HEK293 (cell line): ENCODE measurements around the gene ZNF529.

Experiments used
- BCL11A ChIP-seq: fragments of 450-650 bp; formaldehyde crosslinking; IDR thresholded peaks from 2 replicates; pipeline ENCODE4 v1.5.1; 2016; ENCODE audit warnings: low read depth, missing biosample characterization, missing genetic modification characterization
- FEZF1 ChIP-seq: fragments of 450-650 bp; formaldehyde crosslinking; IDR thresholded peaks from 2 replicates; pipeline ENCODE4 v1.5.1; 2016; ENCODE audit warnings: missing biosample characterization, missing genetic modification characterization
- GFI1B ChIP-seq: fragments of 450-650 bp; formaldehyde crosslinking; IDR thresholded peaks from 2 replicates; pipeline ENCODE4 v1.5.1; 2016; ENCODE audit warnings: missing biosample characterization, missing genetic modification characterization
- IKZF3 ChIP-seq: fragments of 450-650 bp; IDR thresholded peaks from 2 replicates; pipeline ENCODE4 v1.5.0; 2018; ENCODE audit warnings: missing biosample characterization, mild to moderate bottlenecking, missing genetic modification characterization, moderate library complexity
- KLF1 ChIP-seq: fragments of 450-650 bp; formaldehyde crosslinking; IDR thresholded peaks from 2 replicates; pipeline ENCODE4 v1.5.1; 2016; ENCODE audit warnings: missing biosample characterization, missing genetic modification characterization
- KLF8 ChIP-seq: fragments of 450-650 bp; formaldehyde crosslinking; IDR thresholded peaks from 2 replicates; pipeline ENCODE4 v1.5.1; 2016; ENCODE audit warnings: missing biosample characterization, missing genetic modification characterization
- PBX3 ChIP-seq: sonication (generic); formaldehyde crosslinking; IDR thresholded peaks from 2 replicates; pipeline ENCODE4 v1.8.1; 2022; ENCODE audit warnings: mild to moderate bottlenecking, moderate library complexity, missing genetic modification reagents
- PRDM1 ChIP-seq: fragments of 450-650 bp; formaldehyde crosslinking; IDR thresholded peaks from 2 replicates; pipeline ENCODE4; 2016; ENCODE audit warnings: missing biosample characterization, missing genetic modification characterization
- SALL2 ChIP-seq: fragments of 450-650 bp; formaldehyde crosslinking; IDR thresholded peaks from 2 replicates; pipeline ENCODE4 v1.5.0; 2017; ENCODE audit warnings: missing biosample characterization, mild to moderate bottlenecking, missing genetic modification characterization, borderline replicate concordance
- TRIM28 ChIP-seq: IDR thresholded peaks from 2 replicates; pipeline ENCODE4 v1.6.1; 2011; ENCODE audit warnings: low read length, control low read depth, borderline replicate concordance
- TSHZ1 ChIP-seq: fragments of 450-650 bp; formaldehyde crosslinking; IDR thresholded peaks from 2 replicates; pipeline ENCODE4 v1.5.1; 2016; ENCODE audit warnings: missing biosample characterization, missing genetic modification characterization, borderline replicate concordance
- YY1 ChIP-seq: fragments of 450-650 bp; formaldehyde crosslinking; IDR thresholded peaks from 2 replicates; pipeline ENCODE4 v1.5.1; 2018; ENCODE audit warnings: missing biosample characterization, missing genetic modification characterization
- ZBTB1 ChIP-seq: fragments of 450-650 bp; formaldehyde crosslinking; IDR thresholded peaks from 2 replicates; pipeline ENCODE4 v1.5.1; 2016; ENCODE audit warnings: missing biosample characterization, missing genetic modification characterization
- ZNF133 ChIP-seq: fragments of 450-650 bp; formaldehyde crosslinking; IDR thresholded peaks from 2 replicates; pipeline ENCODE4 v1.5.1; 2016; ENCODE audit warnings: missing biosample characterization, missing genetic modification characterization
- ZNF169 ChIP-seq: fragments of 450-650 bp; formaldehyde crosslinking; IDR thresholded peaks from 2 replicates; pipeline ENCODE4 v1.5.1; 2016; ENCODE audit warnings: missing biosample characterization, missing genetic modification characterization
- ZNF2 ChIP-seq: fragments of 450-650 bp; formaldehyde crosslinking; IDR thresholded peaks from 2 replicates; pipeline ENCODE4 v1.5.1; 2016; ENCODE audit warnings: missing biosample characterization, missing genetic modification characterization
- ZNF24 ChIP-seq: fragments of 450-650 bp; formaldehyde crosslinking; IDR thresholded peaks from 2 replicates; pipeline ENCODE4 v1.5.1; 2016; ENCODE audit warnings: missing biosample characterization, missing genetic modification characterization
- ZNF292 ChIP-seq: fragments of 450-650 bp; formaldehyde crosslinking; IDR thresholded peaks from 2 replicates; pipeline ENCODE4 v1.5.1; 2016; ENCODE audit warnings: low read depth, missing biosample characterization, missing genetic modification characterization, borderline replicate concordance
- ZNF311 ChIP-seq: fragments of 450-650 bp; formaldehyde crosslinking; IDR thresholded peaks from 2 replicates; pipeline ENCODE4 v1.5.1; 2017; ENCODE audit warnings: missing biosample characterization, missing genetic modification characterization, borderline replicate concordance
- ZNF354C ChIP-seq: fragments of 450-650 bp; formaldehyde crosslinking; IDR thresholded peaks from 2 replicates; pipeline ENCODE4 v1.5.1; 2016; ENCODE audit warnings: missing biosample characterization, missing genetic modification characterization, low read depth, borderline replicate concordance
- ZNF404 ChIP-seq: fragments of 450-650 bp; formaldehyde crosslinking; IDR thresholded peaks from 2 replicates; pipeline ENCODE4 v1.5.1; 2017; ENCODE audit warnings: missing biosample characterization, missing genetic modification characterization
- ZNF529 ChIP-seq: fragments of 450-650 bp; formaldehyde crosslinking; IDR thresholded peaks from 2 replicates; pipeline ENCODE4 v1.5.1; 2017; ENCODE audit warnings: missing genetic modification characterization, missing biosample characterization; ENCODE audit not compliant: insufficient replicate concordance
- ZNF548 ChIP-seq: fragments of 450-650 bp; formaldehyde crosslinking; IDR thresholded peaks from 2 replicates; pipeline ENCODE4 v1.5.1; 2016; ENCODE audit warnings: missing biosample characterization, missing genetic modification characterization
- ZNF585B ChIP-seq: fragments of 450-650 bp; formaldehyde crosslinking; IDR thresholded peaks from 2 replicates; pipeline ENCODE4 v1.5.1; 2016; ENCODE audit warnings: missing biosample characterization, missing genetic modification characterization
- ZNF600 ChIP-seq: fragments of 450-650 bp; formaldehyde crosslinking; IDR thresholded peaks from 2 replicates; pipeline ENCODE4 v1.5.1; 2016; ENCODE audit warnings: missing biosample characterization, missing genetic modification characterization
- ZNF610 ChIP-seq: fragments of 450-650 bp; formaldehyde crosslinking; IDR thresholded peaks from 2 replicates; pipeline ENCODE4 v1.5.1; 2016; ENCODE audit warnings: missing biosample characterization, missing genetic modification characterization, borderline replicate concordance
- ZNF621 ChIP-seq: fragments of 450-650 bp; formaldehyde crosslinking; IDR thresholded peaks from 2 replicates; pipeline ENCODE4 v1.5.1; 2017; ENCODE audit warnings: missing biosample characterization, missing genetic modification characterization
- ZNF654 ChIP-seq: fragments of 450-650 bp; formaldehyde crosslinking; IDR thresholded peaks from 2 replicates; pipeline ENCODE4 v1.5.1; 2016; ENCODE audit warnings: low read depth, missing biosample characterization, missing genetic modification characterization
- ZNF777 ChIP-seq: fragments of 450-650 bp; formaldehyde crosslinking; IDR thresholded peaks from 2 replicates; pipeline ENCODE4 v1.5.1; 2017; ENCODE audit warnings: missing biosample characterization, missing genetic modification characterization, borderline replicate concordance
- ZNF791 ChIP-seq: fragments of 450-650 bp; formaldehyde crosslinking; IDR thresholded peaks from 2 replicates; pipeline ENCODE4 v1.5.1; 2016; ENCODE audit warnings: missing biosample characterization, missing genetic modification characterization
- ZSCAN16 ChIP-seq: fragments of 450-650 bp; formaldehyde crosslinking; IDR thresholded peaks from 2 replicates; pipeline ENCODE4 v1.5.1; 2016; ENCODE audit warnings: missing biosample characterization, missing genetic modification characterization
- ZSCAN18 ChIP-seq: fragments of 450-650 bp; formaldehyde crosslinking; IDR thresholded peaks from 2 replicates; pipeline ENCODE4 v1.5.1; 2016; ENCODE audit warnings: missing biosample characterization, missing genetic modification characterization
- ZSCAN23 ChIP-seq: fragments of 450-650 bp; formaldehyde crosslinking; IDR thresholded peaks from 2 replicates; pipeline ENCODE4 v1.5.1; 2016; ENCODE audit warnings: missing biosample characterization, missing genetic modification characterization
- ZSCAN4 ChIP-seq: fragments of 450-650 bp; formaldehyde crosslinking; IDR thresholded peaks from 2 replicates; pipeline ENCODE4 v1.5.1; 2017; ENCODE audit warnings: missing biosample characterization, missing genetic modification characterization

Gene ZNF529

GRCh38 chr19:36605101-36605876 lies 32.2 kb upstream of the ZNF529 start, which contains the start of gene ZNF382 (continued):
- TF ChIP-seq ZNF354C (tag by site-specific recombination) (no peak), ZNF585B (tag by site-specific recombination) (peak; percentile 8), ZNF169 (tag by site-specific recombination) (no peak), PBX3 (CRISPR knock-in tag) (no peak; the same call in 1 of the 2 replicates), ZNF404 (tag by site-specific recombination) (no peak), BCL11A (tag by site-specific recombination) (no peak), ZNF791 (no peak), ZNF529 (no peak), ZNF610 (no peak; the same call in 1 of the 2 replicates), ZBTB1 (tag by site-specific recombination) (no peak; the same call in 1 of the 2 replicates), TSHZ1 (tag by site-specific recombination) (no peak; the same call in 1 of the 2 replicates), KLF1 (tag by site-specific recombination) (peak; percentile 84), KLF8 (tag by site-specific recombination) (peak; percentile 88), ZNF133 (tag by site-specific recombination) (0 out of 2 replicates have a peak, but pooled peaks have one; percentile 61), ZSCAN16 (tag by site-specific recombination) (no peak), ZNF2 (tag by site-specific recombination) (peak; percentile 94), YY1 (tag by site-specific recombination) (peak; percentile 76), ZNF600 (tag by site-specific recombination) (peak; percentile 6), FEZF1 (tag by site-specific recombination) (no peak), TRIM28 (peak; percentile 60; the same call in 1 of the 2 replicates), ZNF621 (tag by site-specific recombination) (no peak), SALL2 (no peak), PRDM1 (tag by site-specific recombination) (no peak), ZNF654 (tag by site-specific recombination) (no peak), ZNF311 (tag by site-specific recombination) (no peak), ZSCAN4 (peak; percentile 74), ZNF292 (no peak), IKZF3 (peak; percentile 66), ZNF548 (tag by site-specific recombination) (no peak; the same call in 1 of the 2 replicates), ZSCAN18 (tag by site-specific recombination) (no peak), GFI1B (no peak; the same call in 1 of the 2 replicates), ZSCAN23 (tag by site-specific recombination) (peak; percentile 4; the same call in 1 of the 2 replicates), ZNF777 (tag by site-specific recombination) (peak; percentile 95; the same call in 1 of the 2 replicates), ZNF24 (tag by site-specific recombination) (0 out of 2 replicates have a peak, but pooled peaks have one; percentile 67)
